ENCODE measurements around the gene OR9Q1. TPM values are rescaled to one million over a fixed set of nuclear protein-coding genes. Genes with fewer than 3 reads are reported as not detected.

The OR9Q1 gene
- total RNA-seq, 2 experiments from 2014 or later = not detected

DNA sequence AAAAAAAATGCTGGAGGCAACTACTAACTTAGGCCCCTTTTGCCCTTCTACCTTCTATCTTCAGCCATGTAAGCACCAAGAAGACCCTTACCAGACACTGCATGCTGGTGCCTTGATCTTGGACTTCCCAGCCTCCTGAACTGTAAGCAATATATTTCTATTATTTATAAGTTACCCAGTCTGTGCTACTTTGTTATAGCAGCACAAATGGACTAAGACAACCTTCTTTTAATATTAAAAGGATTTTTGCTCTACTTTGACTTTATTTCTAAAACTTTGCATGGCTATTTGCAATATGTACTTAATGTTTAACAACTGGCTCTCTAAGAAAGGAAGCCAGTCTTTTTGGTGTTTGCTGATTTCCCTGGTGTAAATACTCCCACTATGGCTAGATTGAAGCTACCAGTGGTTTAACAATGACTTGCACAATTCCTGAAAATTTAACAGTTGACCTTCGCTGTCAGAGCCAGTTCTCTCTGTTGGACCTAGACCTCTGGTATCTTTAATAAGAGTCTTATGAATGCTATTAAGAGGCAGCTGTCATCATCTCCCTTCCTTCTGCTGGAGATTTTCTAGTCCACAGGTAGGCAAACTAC is 32.2 kb downstream of the OR9Q1 start:
- Histone ChIP-seq H3K79me2 (ENCODE audit: insufficient read depth, low read depth, low read length) (no peaks in the 10 kb centered on the region), H3K36me3 (ENCODE audit: insufficient read depth, low read length) (no peaks in the 10 kb centered on the region), H2AFZ (ENCODE audit: low read length) (no peak overlapping the region), H3K4me3 (ENCODE audit: low read depth, low read length, poor library complexity, severe bottlenecking) (no peak overlapping the region), H3K9me3 (ENCODE audit: low read length) (no peaks in the 10 kb centered on the region), H3K4me1 (ENCODE audit: insufficient read depth, low read length, poor library complexity, severe bottlenecking) (no peaks in the 10 kb centered on the region), H3K4me2 (ENCODE audit: low read length) (no peak overlapping the region), H4K20me1 (ENCODE audit: insufficient read depth, low read length) (no peaks in the 10 kb centered on the region), H3K27ac (ENCODE audit: low read depth, low read length, poor library complexity, severe bottlenecking) (no peak overlapping the region), H3K9me2 (ENCODE audit: insufficient read depth, low read length) (no peaks in the 10 kb centered on the region)
- no peak for TF ChIP-seq EZH2phosphoT487 (IDR thresholded peaks at IDR 0.05; ENCODE audit: borderline replicate concordance, low read depth, low read length)
- intact Hi-C loops (cut with micrococcal nuclease; ENCODE audit: unreplicated experiment) = no loop called here
- no peak for DNase-seq (ENCODE audit: low spot score)
- POLR2A ChIA-PET = no interaction called here
- BruUV-seq (replicated peaks) = no TSS peak
- CTCF ChIA-PET (ENCODE audit: unreplicated experiment) = no interaction called here

DNA sequence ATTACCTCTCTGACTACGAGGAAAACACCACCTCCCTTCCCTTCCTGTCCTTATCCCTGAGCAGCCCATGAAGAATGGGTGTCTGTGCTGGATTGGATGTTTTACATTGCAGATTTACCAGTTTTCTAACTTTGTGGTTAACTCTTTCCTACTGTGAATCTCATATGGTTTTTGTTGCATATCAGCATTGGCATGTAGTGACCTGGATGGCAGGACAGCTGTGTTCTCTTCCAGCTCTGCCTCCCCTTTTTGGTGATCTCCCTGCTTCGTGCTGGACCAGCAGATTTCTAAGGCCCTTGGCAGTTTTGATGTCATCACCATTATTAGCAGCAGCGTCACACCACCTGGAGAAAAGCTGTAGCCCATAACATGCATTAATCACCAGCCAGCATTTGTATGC is 33.8 kb downstream of the OR9Q1 start:
- CTCF ChIA-PET (ENCODE audit: unreplicated experiment) = no interaction called here
- no peak for DNase-seq (ENCODE audit: low spot score)
- no peak overlapping the region for H3K27ac ChIP-seq (ENCODE audit: low read depth, low read length, poor library complexity, severe bottlenecking)
- TF ChIP-seq, protein P1, sequence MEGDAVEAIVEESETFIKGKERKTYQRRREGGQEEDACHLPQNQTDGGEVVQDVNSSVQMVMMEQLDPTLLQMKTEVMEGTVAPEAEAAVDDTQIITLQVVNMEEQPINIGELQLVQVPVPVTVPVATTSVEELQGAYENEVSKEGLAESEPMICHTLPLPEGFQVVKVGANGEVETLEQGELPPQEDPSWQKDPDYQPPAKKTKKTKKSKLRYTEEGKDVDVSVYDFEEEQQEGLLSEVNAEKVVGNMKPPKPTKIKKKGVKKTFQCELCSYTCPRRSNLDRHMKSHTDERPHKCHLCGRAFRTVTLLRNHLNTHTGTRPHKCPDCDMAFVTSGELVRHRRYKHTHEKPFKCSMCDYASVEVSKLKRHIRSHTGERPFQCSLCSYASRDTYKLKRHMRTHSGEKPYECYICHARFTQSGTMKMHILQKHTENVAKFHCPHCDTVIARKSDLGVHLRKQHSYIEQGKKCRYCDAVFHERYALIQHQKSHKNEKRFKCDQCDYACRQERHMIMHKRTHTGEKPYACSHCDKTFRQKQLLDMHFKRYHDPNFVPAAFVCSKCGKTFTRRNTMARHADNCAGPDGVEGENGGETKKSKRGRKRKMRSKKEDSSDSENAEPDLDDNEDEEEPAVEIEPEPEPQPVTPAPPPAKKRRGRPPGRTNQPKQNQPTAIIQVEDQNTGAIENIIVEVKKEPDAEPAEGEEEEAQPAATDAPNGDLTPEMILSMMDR (conservative IDR thresholded peaks at IDR 0.05; ENCODE audit: low read length) = no peak
- TF ChIP-seq EZH2phosphoT487 (IDR thresholded peaks at IDR 0.05; ENCODE audit: borderline replicate concordance, low read depth, low read length) = no peak
- no peak overlapping the region for H2AFZ ChIP-seq (ENCODE audit: low read length)
- no peaks in the 10 kb centered on the region for H3K79me2 ChIP-seq (ENCODE audit: insufficient read depth, low read depth, low read length)
- intact Hi-C loops (cut with micrococcal nuclease; ENCODE audit: unreplicated experiment) = no loop called here
- no peak overlapping the region for H3K4me2 ChIP-seq (ENCODE audit: low read length)
- H3K9me2 ChIP-seq (ENCODE audit: insufficient read depth, low read length) = no peaks in the 10 kb centered on the region
- H3K4me3 ChIP-seq (ENCODE audit: low read depth, low read length, poor library complexity, severe bottlenecking) = no peak overlapping the region
- POLR2A ChIA-PET = interaction anchor here (0.7 to 1.0 kb wide), 2 partner anchors 15 to 108 kb away, joined by 4 to 9 read pairs; no protein-coding TSS in a partner anchor
- no peaks in the 10 kb centered on the region for H4K20me1 ChIP-seq (ENCODE audit: insufficient read depth, low read length)
- H3K9me3 ChIP-seq (ENCODE audit: low read length) = no peaks in the 10 kb centered on the region
- no peaks in the 10 kb centered on the region for H3K4me1 ChIP-seq (ENCODE audit: insufficient read depth, low read length, poor library complexity, severe bottlenecking)
- no peaks in the 10 kb centered on the region for H3K36me3 ChIP-seq (ENCODE audit: insufficient read depth, low read length)
- no TSS peak for BruUV-seq (replicated peaks)

DNA sequence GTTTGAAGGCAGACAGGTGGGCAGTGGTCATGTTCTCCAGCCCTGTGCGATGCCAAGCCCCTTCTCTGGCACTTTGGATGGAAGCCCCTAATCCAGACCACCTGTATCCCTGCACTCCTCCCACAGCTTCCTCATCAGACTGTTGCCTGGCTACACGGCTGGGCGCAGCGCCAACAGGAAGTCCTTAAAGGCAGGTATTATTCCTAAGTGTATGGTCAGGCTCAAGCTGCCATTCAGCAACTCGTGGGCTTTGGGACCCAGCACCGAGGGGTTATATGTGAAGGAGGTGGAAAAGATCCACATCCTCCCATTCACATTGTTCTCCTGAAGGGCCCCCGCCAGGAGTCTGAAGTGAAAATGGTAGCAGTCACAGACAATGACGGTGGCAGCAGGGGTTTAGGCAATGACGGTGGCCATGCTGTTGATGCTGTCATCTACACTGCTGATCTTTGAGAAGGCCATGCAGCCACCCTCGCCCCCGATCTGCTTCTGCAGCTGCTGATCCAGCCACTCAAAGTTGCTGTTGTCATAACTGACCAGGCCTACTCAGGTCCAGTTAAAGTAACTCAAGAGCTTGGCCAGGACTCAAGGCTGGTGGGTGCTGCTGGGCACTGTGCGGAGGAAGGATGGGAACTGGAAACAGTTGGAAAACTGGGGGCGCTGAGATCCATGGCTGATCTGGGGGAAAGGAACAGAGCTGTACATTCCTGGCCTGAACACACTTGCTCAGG is 34.8 kb downstream of the OR9Q1 start:
- TF ChIP-seq EZH2phosphoT487 (IDR thresholded peaks at IDR 0.05; ENCODE audit: borderline replicate concordance, low read depth, low read length) = no peak
- TF ChIP-seq, protein P1 (conservative IDR thresholded peaks at IDR 0.05; ENCODE audit: low read length) = no peak
- Histone ChIP-seq H3K4me3 (ENCODE audit: low read depth, low read length, poor library complexity, severe bottlenecking) (no peak overlapping the region), H3K27ac (ENCODE audit: low read depth, low read length, poor library complexity, severe bottlenecking) (no peak overlapping the region), H3K79me2 (ENCODE audit: insufficient read depth, low read depth, low read length) (no peaks in the 10 kb centered on the region), H3K4me1 (ENCODE audit: insufficient read depth, low read length, poor library complexity, severe bottlenecking) (no peaks in the 10 kb centered on the region), H3K9me3 (ENCODE audit: low read length) (no peaks in the 10 kb centered on the region), H3K9me2 (ENCODE audit: insufficient read depth, low read length) (no peaks in the 10 kb centered on the region), H3K4me2 (ENCODE audit: low read length) (no peak overlapping the region), H2AFZ (ENCODE audit: low read length) (no peak overlapping the region), H4K20me1 (ENCODE audit: insufficient read depth, low read length) (no peaks in the 10 kb centered on the region), H3K36me3 (ENCODE audit: insufficient read depth, low read length) (no peaks in the 10 kb centered on the region)
- CTCF ChIA-PET (ENCODE audit: unreplicated experiment) = no interaction called here
- no peak for DNase-seq (ENCODE audit: low spot score)
- intact Hi-C loops (cut with micrococcal nuclease; ENCODE audit: unreplicated experiment) = no loop called here
- BruUV-seq (replicated peaks) = no TSS peak
- POLR2A ChIA-PET = no interaction called here

All from OCI-LY7 (cell line).